GM12878 (cell line): ENCODE data around the gene SEPTIN1. TPM values are rescaled to one million over a fixed set of nuclear protein-coding genes. Genes with fewer than 3 reads are reported as not detected.
A peak's percentile ranks its signal among the peaks of the same experiment; 100 is the strongest.

ENCODE experiments used
- ATAC-seq: fragments of 200-7000 bp; cut with Tn5 transposase; 3 replicates; pipeline ENCODE4 v1.9.1; 2020; ENCODE audit warnings: mild to moderate bottlenecking, moderate library complexity
- BruUV-seq: library from RNA; stranded (reverse); fragments of 400-500 nt; replicated peaks from 2 replicates; lab custom pipeline; 2021; lab: Mats Ljungman, UMichigan
- CTCF ChIA-PET: fragments of 300-600 bp; sonication (Branson Sonifier 250); formaldehyde crosslinking; extraction: SDS; loops from one replicate; lab custom pipeline; 2021; ENCODE audit warnings: inconsistent platforms; lab: Yijun Ruan, JAX
- POLR2A ChIA-PET: fragments of 350-600 bp; formaldehyde crosslinking; extraction: SDS; loops from one replicate; lab custom pipeline; 2021; ENCODE audit warnings: inconsistent platforms; lab: Charles Lee
- RAD21 ChIA-PET: fragments of 300-600 bp; sonication (Branson Sonifier 250); formaldehyde crosslinking; loops from one replicate; lab custom pipeline; 2023; ENCODE audit warnings: antibody characterized with exemption; ENCODE audit not compliant: unreplicated experiment; lab: Charles Lee
- SMC1A ChIA-PET: fragments of 300-600 bp; sonication (Branson Sonifier 250); formaldehyde crosslinking; loops from one replicate; lab custom pipeline; 2023; ENCODE audit not compliant: unreplicated experiment, uncharacterized antibody; lab: Charles Lee
- DNase-seq: peaks from one replicate; pipeline ENCODE4 v3.0.0-alpha.2; 2011; ENCODE audit warnings: low read depth, low spot score
- FAIRE-seq: peaks from 3 replicates; lab custom pipeline; 2011; peaks lifted over from hg19 to GRCh38; lab: Jason Lieb, UNC
- H2AFZ ChIP-seq: 2 replicates; pipeline ENCODE4 v1.6.0; 2011; ENCODE audit warnings: low read depth, low read length, control low read depth; ENCODE audit not compliant: control insufficient read depth
- H3K27ac ChIP-seq: 2 replicates; pipeline ENCODE4 v1.5.1; 2011; ENCODE audit warnings: control low read depth; ENCODE audit not compliant: control insufficient read depth, insufficient read depth
- H3K27me3 ChIP-seq, 2 experiments: replicated peaks in 1 of 2; 2 replicates each; pipeline versions ENCODE4 v1.6.0 to v1.6.1; 2011; ENCODE audit warnings: low read length in 1 of 2; ENCODE audit not compliant: control insufficient read depth in 2 of 2, insufficient read depth in 2 of 2
- H3K36me3 ChIP-seq, 2 experiments: 2 replicates each; pipeline ENCODE4 v1.5.1; 2011; ENCODE audit warnings: low read length in 1 of 2; ENCODE audit not compliant: control insufficient read depth in 2 of 2, insufficient read depth in 2 of 2
- H3K4me1 ChIP-seq: 2 replicates; pipeline ENCODE4 v1.6.1; 2011; ENCODE audit warnings: mild to moderate bottlenecking, low read length, moderate library complexity, mixed read lengths; ENCODE audit not compliant: control insufficient read depth, insufficient read depth
- H3K4me2 ChIP-seq: 2 replicates; pipeline ENCODE4 v1.6.0; 2011; ENCODE audit warnings: control low read depth; ENCODE audit not compliant: control insufficient read depth, insufficient read depth
- H3K4me3 ChIP-seq: fragments of 200-600 bp; sonication (generic); 2 replicates; pipeline ENCODE4 v1.5.1; 2016
- H3K79me2 ChIP-seq: 2 replicates; pipeline ENCODE4 v1.6.0; 2011; ENCODE audit warnings: low read length; ENCODE audit not compliant: control insufficient read depth, insufficient read depth
- H3K9ac ChIP-seq: 2 replicates; pipeline ENCODE4 v1.8.0; 2011; ENCODE audit warnings: low read length, control low read depth, mixed read lengths; ENCODE audit not compliant: control insufficient read depth, insufficient read depth
- H3K9me3 ChIP-seq: replicated peaks from 3 replicates; pipeline ENCODE4 v1.5.1; 2011; ENCODE audit warnings: mild to moderate bottlenecking, low read length; ENCODE audit not compliant: control insufficient read depth, insufficient read depth
- H4K20me1 ChIP-seq: 2 replicates; pipeline ENCODE4 v1.6.0; 2011; ENCODE audit not compliant: control insufficient read depth, insufficient read depth
- BCL3 ChIP-seq: IDR thresholded peaks from 2 replicates; pipeline ENCODE4 v1.6.1; 2011; ENCODE audit warnings: borderline replicate concordance, low read depth, mild to moderate bottlenecking, moderate library complexity, low read length; ENCODE audit not compliant: insufficient read depth, poor library complexity, severe bottlenecking
- CEBPB ChIP-seq, 2 experiments: fragments of 150-350 bp in 1 of 2; IDR thresholded peaks; 2 replicates each; pipeline ENCODE4 v1.6.1; 2012 to 2014; ENCODE audit warnings: low read depth in 2 of 2, low read length in 2 of 2, borderline replicate concordance in 1 of 2, inconsistent platforms in 1 of 2
- ETV6 ChIP-seq, 2 experiments: fragments of 450-650 bp in 1 of 2; IDR thresholded peaks in 1 of 2; conservative IDR thresholded peaks in 1 of 2; 2 replicates each; pipeline ENCODE4 v1.6.1; 2014; ENCODE audit warnings: antibody characterized with exemption in 1 of 2, borderline replicate concordance in 1 of 2, low read depth in 1 of 2, mild to moderate bottlenecking in 1 of 2, moderate library complexity in 1 of 2
- NFIC ChIP-seq: IDR thresholded peaks from 2 replicates; pipeline ENCODE4 v1.6.1; 2012; ENCODE audit warnings: low read depth, mild to moderate bottlenecking, inconsistent platforms, low read length, moderate library complexity
- NFYB ChIP-seq: IDR thresholded peaks from 2 replicates; pipeline ENCODE4 v1.6.1; 2011; ENCODE audit warnings: low read depth, mild to moderate bottlenecking, low read length, improper control_type of control experiment, moderate library complexity; ENCODE audit not compliant: insufficient read depth
- POLR2A ChIP-seq: IDR thresholded peaks from 2 replicates; pipeline ENCODE4 v1.6.1; 2011; ENCODE audit warnings: low read depth, mild to moderate bottlenecking, low read length
- RBBP5 ChIP-seq: fragments of 200-600 bp; sonication (generic); conservative IDR thresholded peaks from 2 replicates; pipeline ENCODE4 v1.6.1; 2016
- SREBF1 ChIP-seq: IDR thresholded peaks from 2 replicates; pipeline ENCODE4 v1.6.1; 2012; ENCODE audit warnings: mild to moderate bottlenecking, low read length
- TCF12 ChIP-seq: IDR thresholded peaks from 2 replicates; pipeline ENCODE4 v1.6.1; 2011; ENCODE audit warnings: low read depth, mild to moderate bottlenecking, low read length
- ZNF687 ChIP-seq: fragments of 450-650 bp; IDR thresholded peaks from 2 replicates; pipeline ENCODE4 v1.6.1; 2017; ENCODE audit warnings: mild to moderate bottlenecking, moderate library complexity
- WGBS: methylation state at CpG from one replicate; pipeline ENCODE4 v1.1.6; 2016; ENCODE audit warnings: low lambda C conversion rate; ENCODE audit not compliant: insufficient replicate concordance, insufficient coverage; ENCODE audit errors: missing lambda C conversion rate; 5-methylcytosine and 5-hydroxymethylcytosine counted together
- in situ Hi-C: fragments of 300-500 bp; cut with MboI; formaldehyde crosslinking; loops from 9 replicates; pipeline ENCODE4 v1.14.3; 2018; ENCODE audit warnings: mixed read lengths
- intact Hi-C: fragments of 100-400 bp; cut with micrococcal nuclease; formaldehyde crosslinking; loops from one replicate; pipeline ENCODE4 v1.14.2; 2022; ENCODE audit not compliant: unreplicated experiment
- polyA plus RNA-seq, 11 experiments: library from polyadenylated mRNA; depleted of rRNA in 4 of 11; unstranded in 6 of 11; stranded (reverse) in 5 of 11; fragments of >200 nt; fragmentation: Nextera tagmentation in 4 of 11; fragmentation: Illumina TruSeq in 1 of 11; extraction: Ambion mirVana in 4 of 11; extraction: Trizol in 1 of 11; gene quantifications; 1 replicate in 1 of 11; 2 replicates in 10 of 11; pipeline versions ENCODE4 v1.2.1 to v1.2.3, GENCODE V29; 2011 to 2016; ENCODE audit warnings: inconsistent platforms in 2 of 11, missing spikeins in 2 of 11, low read depth in 1 of 11
- total RNA-seq, 4 experiments: library from RNA; depleted of rRNA in 3 of 4; stranded (reverse); fragments of >200 nt in 3 of 4; fragmentation: Illumina TruSeq in 1 of 4; extraction: Trizol in 1 of 4; gene quantifications; 2 replicates each; pipeline versions ENCODE4 v1.2.1 to v1.2.3, GENCODE V29; 2013 to 2021
- TF ChIP-seq, protein P1 (sequence below): fragments of 450-650 bp; IDR thresholded peaks from 2 replicates; pipeline ENCODE4 v1.6.1; 2014; ENCODE audit warnings: mild to moderate bottlenecking
- TF ChIP-seq, protein P2 (sequence below): fragments of 450-650 bp; IDR thresholded peaks from 2 replicates; pipeline ENCODE4 v1.6.1; 2017; ENCODE audit warnings: mild to moderate bottlenecking, low read depth, inconsistent platforms; ENCODE audit not compliant: poor library complexity, severe bottlenecking

Gene SEPTIN1
- total and polyA plus RNA-seq, 10 of the 15 experiments (the other 5 are each of a cell fraction or from before 2014, with no cell fraction given), result 2.8 to 153 (median 94.1) TPM

DNA sequence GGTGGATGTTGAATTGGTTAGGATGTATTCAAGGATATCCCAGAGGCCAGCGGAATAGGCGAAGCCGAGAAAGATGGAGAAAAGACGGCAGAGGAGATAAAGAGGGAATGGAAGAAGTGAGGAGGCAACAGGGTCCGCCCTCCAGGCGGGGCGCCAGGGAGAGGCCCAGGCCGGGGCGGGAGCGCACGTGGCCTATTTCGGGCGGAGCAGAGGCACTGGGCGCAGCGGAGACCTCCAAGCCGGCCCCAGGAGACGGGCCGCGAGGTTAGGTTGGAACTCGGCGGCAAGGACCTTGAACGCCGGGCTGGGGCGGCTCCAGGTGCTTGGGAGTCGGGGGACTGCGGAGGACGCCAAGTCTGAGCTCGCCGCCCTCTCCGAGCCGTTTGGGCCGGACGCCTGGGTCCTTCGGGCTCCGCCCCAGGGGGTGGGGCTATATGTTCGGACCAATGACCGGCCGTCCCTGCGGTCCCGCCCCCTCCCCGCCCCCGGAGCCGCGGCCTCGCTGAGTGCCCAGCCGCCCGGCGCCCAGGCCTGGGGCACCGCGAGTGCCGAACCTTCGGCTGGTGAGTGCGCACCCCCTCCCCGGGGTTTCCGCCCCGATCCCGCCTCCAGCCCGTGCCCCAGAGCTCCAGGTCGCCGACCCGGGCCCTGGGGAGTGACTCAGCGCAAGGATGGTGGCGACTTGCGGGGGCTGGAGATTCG lies 24.9 kb upstream of the SEPTIN1 start, which contains the start of gene ZNF771:
Gene ZNF771, plus strand, starts transcription at position 505 of the 702 bp plus-strand sequence. CDS start 448 bp downstream, outside the sequence.
- H3K36me3 ChIP-seq, result peaks cover 0 to 2% of the 10 kb centered on the region in 2 experiments; a peak in 1 of 4 replicates
- intact Hi-C loops (loop anchor here (5.0 kb wide), 1 partner anchor 315 kb away; the partner anchor contains the start of gene TBX6), in situ Hi-C loops (loop anchor here (5.0 kb wide), 1 partner anchor 315 kb away; the partner anchor contains the start of gene TBX6)
- ChIA-PET SMC1A (interaction anchor here (0.6 to 3.8 kb wide), 8 partner anchors 12 to 315 kb away, joined by 3 to 18 read pairs (median 8); partner anchors contain the start of genes DCTPP1, SEPTIN1, TBX6 and ZNF48), POLR2A (interaction anchor here (0.6 to 2.4 kb wide), 8 partner anchors 8 to 315 kb away, joined by 3 to 12 read pairs (median 4); partner anchors contain the start of genes SEPTIN1, TBX6 and ZNF48), RAD21 (interaction anchor here (0.5 to 4.4 kb wide), 13 partner anchors 11 to 375 kb away, joined by 3 to 33 read pairs (median 4); partner anchors contain the start of genes DCTPP1, SEPTIN1, TBC1D10B and TBX6), CTCF (interaction anchor here (0.6 to 8.1 kb wide), 17 partner anchors 8 to 315 kb away, joined by 3 to 70 read pairs (median 4); partner anchors contain the start of genes CD2BP2, DCTPP1, SEPTIN1 and TBC1D10B)
- BruUV-seq, result no TSS peak
- no peaks in the 10 kb centered on the region; the same call in 1 of the 2 replicates for H3K79me2 ChIP-seq
- peak within 1 kb of the TSS; percentile 55 for H2AFZ ChIP-seq
- peaks cover 14% of the 10 kb centered on the region for H3K4me1 ChIP-seq
- H3K4me2 ChIP-seq, result peak within 1 kb of the TSS; percentile 67
- FAIRE-seq (no peak), DNase-seq (no peak), ATAC-seq (peak; percentile 93)
- no peaks in the 10 kb centered on the region; a peak in 1 of 4 replicates for H3K27me3 ChIP-seq
- H3K9me3 ChIP-seq, result no peaks in the 10 kb centered on the region
- WGBS, result 0% methylated on average over 41 of the region's 65 CpGs
- H3K9ac ChIP-seq, result peak within 1 kb of the TSS; percentile 13; the same call in 1 of the 2 replicates
- peak within 1 kb of the TSS; percentile 83 for H3K4me3 ChIP-seq
- H3K27ac ChIP-seq, result no peak within 1 kb of the TSS
- H4K20me1 ChIP-seq, result no peaks in the 10 kb centered on the region
- TF ChIP-seq NFIC, result no peak
- no peak for TF ChIP-seq TCF12
- no peak for TF ChIP-seq ETV6 (conservative IDR thresholded peaks at IDR 0.05 in 1 of 2, IDR thresholded peaks at IDR 0.05 in 1 of 2; ENCODE audit: borderline replicate concordance in 1 of 2, low read depth in 1 of 2)
- peak; percentile 82 for TF ChIP-seq POLR2A
- TF ChIP-seq, protein P1, sequence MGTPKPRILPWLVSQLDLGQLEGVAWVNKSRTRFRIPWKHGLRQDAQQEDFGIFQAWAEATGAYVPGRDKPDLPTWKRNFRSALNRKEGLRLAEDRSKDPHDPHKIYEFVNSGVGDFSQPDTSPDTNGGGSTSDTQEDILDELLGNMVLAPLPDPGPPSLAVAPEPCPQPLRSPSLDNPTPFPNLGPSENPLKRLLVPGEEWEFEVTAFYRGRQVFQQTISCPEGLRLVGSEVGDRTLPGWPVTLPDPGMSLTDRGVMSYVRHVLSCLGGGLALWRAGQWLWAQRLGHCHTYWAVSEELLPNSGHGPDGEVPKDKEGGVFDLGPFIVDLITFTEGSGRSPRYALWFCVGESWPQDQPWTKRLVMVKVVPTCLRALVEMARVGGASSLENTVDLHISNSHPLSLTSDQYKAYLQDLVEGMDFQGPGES, result no peak
- TF ChIP-seq SREBF1, result no peak
- peak; percentile 64; the same call in 1 of the 2 replicates for TF ChIP-seq NFYB
- peak; percentile 76 for TF ChIP-seq ZNF687
- TF ChIP-seq, protein P2, sequence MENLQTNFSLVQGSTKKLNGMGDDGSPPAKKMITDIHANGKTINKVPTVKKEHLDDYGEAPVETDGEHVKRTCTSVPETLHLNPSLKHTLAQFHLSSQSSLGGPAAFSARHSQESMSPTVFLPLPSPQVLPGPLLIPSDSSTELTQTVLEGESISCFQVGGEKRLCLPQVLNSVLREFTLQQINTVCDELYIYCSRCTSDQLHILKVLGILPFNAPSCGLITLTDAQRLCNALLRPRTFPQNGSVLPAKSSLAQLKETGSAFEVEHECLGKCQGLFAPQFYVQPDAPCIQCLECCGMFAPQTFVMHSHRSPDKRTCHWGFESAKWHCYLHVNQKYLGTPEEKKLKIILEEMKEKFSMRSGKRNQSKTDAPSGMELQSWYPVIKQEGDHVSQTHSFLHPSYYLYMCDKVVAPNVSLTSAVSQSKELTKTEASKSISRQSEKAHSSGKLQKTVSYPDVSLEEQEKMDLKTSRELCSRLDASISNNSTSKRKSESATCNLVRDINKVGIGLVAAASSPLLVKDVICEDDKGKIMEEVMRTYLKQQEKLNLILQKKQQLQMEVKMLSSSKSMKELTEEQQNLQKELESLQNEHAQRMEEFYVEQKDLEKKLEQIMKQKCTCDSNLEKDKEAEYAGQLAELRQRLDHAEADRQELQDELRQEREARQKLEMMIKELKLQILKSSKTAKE, result no peak
- no peak for TF ChIP-seq RBBP5
- no peak for TF ChIP-seq CEBPB (IDR thresholded peaks at IDR 0.05; ENCODE audit: borderline replicate concordance in 1 of 2, low read depth in 2 of 2, low read length in 2 of 2)
- no peak for TF ChIP-seq BCL3
